Skeletal muscle cell (primary cell): ENCODE results near the gene ARHGEF37.

Experiments
- DNase-seq: peaks from one replicate; pipeline ENCODE4 v3.0.0-alpha.2; 2010; ENCODE audit warnings: low read depth
- H3K4me3 ChIP-seq: 2 replicates; pipeline ENCODE4 v1.5.1; 2011; ENCODE audit warnings: low read depth, mild to moderate bottlenecking, control low read depth, low read length, moderate library complexity

The ARHGEF37 gene

GRCh38 chr5:149684371-149684770 lies 103.1 kb downstream of the ARHGEF37 start:
- DNase-seq = no peak
- no peak overlapping the region for H3K4me3 ChIP-seq
